Breast epithelium (tissue), 3 donors: ENCODE measurements around the gene CLPSL2.

ENCODE experiments used
- POLR2A ChIP-seq: fragments of 450-650 bp; IDR thresholded peaks from one replicate; pipeline ENCODE4 v1.6.1; 2016; ENCODE audit warnings: antibody characterized with exemption, mild to moderate bottlenecking, moderate library complexity
- POLR2AphosphoS5 ChIP-seq, 3 donors: sonication (generic); formaldehyde crosslinking; IDR thresholded peaks; one replicate each; pipeline ENCODE4 v1.6.1; 2017; ENCODE audit warnings: antibody characterized with exemption in 3 of 3
- TF ChIP-seq, protein P1 (sequence below), 3 donors: fragments of 450-650 bp; IDR thresholded peaks; one replicate each; pipeline ENCODE4 v1.5.1; 2016 to 2017; ENCODE audit warnings: antibody characterized with exemption in 3 of 3, mild to moderate bottlenecking in 3 of 3, moderate library complexity in 3 of 3

DNA sequence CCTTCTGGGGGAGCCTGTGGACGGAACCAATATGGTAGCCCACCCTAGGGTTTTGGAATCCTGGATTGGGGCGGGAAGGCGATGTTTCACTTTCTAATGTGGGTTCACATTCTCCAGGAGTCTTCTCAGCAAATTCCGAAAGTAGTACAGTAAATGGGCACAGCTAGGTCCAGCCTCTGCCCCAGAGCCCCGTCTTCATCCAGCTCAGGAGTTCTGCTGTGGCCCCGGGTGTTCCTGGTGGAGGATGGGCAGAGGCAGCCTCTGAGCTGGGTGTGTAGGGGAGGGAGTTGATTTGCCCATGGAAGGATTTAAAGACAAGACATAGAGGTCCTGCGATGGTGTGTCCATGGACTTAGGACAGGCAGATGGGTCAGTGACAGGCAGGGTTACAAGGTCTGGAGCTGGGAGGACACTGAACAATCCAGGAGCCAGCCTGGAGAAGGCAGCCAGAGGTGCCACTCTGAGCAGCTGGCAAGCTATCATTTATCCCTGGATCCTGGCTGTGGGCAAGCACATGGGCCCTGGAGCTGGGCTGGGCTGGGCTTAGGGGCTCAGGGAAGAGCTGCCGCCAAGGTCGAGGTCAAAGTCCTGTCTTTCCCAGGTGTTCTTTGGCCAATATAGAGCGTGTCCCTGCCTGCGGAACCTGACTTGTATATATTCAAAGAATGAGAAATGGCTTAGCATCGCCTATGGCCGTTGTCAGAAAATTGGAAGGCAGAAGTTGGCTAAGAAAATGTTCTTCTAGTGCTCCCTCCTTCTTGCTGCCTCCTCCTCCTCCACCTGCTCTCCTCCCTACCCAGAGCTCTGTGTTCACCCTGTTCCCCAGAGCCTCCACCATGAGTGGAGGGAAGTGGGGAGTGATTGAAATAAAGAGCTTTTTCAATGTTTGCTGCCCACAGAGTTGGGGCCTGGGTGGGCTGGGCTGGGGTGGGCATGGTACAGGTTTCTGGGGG is 11.1 kb downstream of the CLPSL2 start:
- TF ChIP-seq, protein P1, sequence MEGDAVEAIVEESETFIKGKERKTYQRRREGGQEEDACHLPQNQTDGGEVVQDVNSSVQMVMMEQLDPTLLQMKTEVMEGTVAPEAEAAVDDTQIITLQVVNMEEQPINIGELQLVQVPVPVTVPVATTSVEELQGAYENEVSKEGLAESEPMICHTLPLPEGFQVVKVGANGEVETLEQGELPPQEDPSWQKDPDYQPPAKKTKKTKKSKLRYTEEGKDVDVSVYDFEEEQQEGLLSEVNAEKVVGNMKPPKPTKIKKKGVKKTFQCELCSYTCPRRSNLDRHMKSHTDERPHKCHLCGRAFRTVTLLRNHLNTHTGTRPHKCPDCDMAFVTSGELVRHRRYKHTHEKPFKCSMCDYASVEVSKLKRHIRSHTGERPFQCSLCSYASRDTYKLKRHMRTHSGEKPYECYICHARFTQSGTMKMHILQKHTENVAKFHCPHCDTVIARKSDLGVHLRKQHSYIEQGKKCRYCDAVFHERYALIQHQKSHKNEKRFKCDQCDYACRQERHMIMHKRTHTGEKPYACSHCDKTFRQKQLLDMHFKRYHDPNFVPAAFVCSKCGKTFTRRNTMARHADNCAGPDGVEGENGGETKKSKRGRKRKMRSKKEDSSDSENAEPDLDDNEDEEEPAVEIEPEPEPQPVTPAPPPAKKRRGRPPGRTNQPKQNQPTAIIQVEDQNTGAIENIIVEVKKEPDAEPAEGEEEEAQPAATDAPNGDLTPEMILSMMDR (IDR thresholded peaks at IDR 0.05) = no peak
- TF ChIP-seq POLR2A = no peak
- no peak for TF ChIP-seq POLR2AphosphoS5 (IDR thresholded peaks at IDR 0.05)
